Coronary artery (tissue), 2 donors: ENCODE measurements around the gene HS3ST5.

Source experiments
- DNase-seq: peaks from one replicate; pipeline ENCODE4 v3.0.0-alpha.2; 2017; ENCODE audit warnings: low spot score
- H3K27ac ChIP-seq, 2 donors: fragments of 200-600 bp; sonication (generic); one replicate each; pipeline ENCODE4 v1.5.1; 2016 to 2019
- H3K4me3 ChIP-seq: fragments of 200-600 bp; sonication (generic); 2 replicates; pipeline ENCODE4 v1.5.1; 2016; ENCODE audit warnings: mild to moderate bottlenecking, moderate library complexity
- CTCF ChIP-seq: fragments of 200-600 bp; sonication (generic); IDR thresholded peaks from one replicate; pipeline ENCODE4 v1.5.1; 2019; ENCODE audit warnings: antibody characterized with exemption

HS3ST5 gene

GRCh38 chr6:114179411-114179810 lies 163.4 kb downstream of the HS3ST5 start:
- no peak for DNase-seq
- no peak for TF ChIP-seq CTCF
- Histone ChIP-seq H3K4me3 (no peak overlapping the region), H3K27ac (no peak overlapping the region)

DNA sequence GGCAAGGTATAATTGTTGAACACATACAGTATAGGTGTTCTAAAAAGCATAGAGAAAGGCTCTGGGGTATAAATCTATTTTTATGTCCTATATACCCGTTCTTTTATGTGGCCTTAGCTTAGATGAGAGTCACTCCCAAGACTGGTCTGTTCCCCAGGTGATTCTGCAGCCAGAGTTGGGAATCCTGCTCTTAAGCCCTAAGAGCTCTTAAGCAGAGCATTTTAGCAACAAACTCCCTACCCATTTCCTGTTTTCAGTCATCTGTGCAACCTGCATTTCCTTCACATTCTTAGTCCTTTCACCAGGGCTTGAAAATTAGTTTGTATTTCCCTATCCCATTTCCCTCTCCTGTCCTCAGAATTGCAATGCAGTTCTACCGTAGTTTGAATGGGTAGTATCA lies 166.1 kb downstream of the HS3ST5 start:
- Histone ChIP-seq H3K27ac (no peak overlapping the region), H3K4me3 (no peak overlapping the region)
- no peak for TF ChIP-seq CTCF
- DNase-seq: no peak

- TF ChIP-seq CTCF: no peak
- Histone ChIP-seq H3K4me3 (no peak overlapping the region), H3K27ac (no peak overlapping the region)
- DNase-seq: no peak
Measured at GRCh38 chr6:114172576-114173260, 170.1 kb downstream of the HS3ST5 start.

GRCh38 chr6:114171473-114171872 lies 171.3 kb downstream of the HS3ST5 start:
- no peak for TF ChIP-seq CTCF

GRCh38 chr6:114170958-114171387 lies 171.8 kb downstream of the HS3ST5 start:
- no peak for TF ChIP-seq CTCF
- H3K4me3 ChIP-seq: no peak overlapping the region
- no peak for DNase-seq
- H3K27ac ChIP-seq: no peak overlapping the region

More at GRCh38 chr6:114171473-114171872, 171.3 kb downstream of the HS3ST5 start:
- no peak overlapping the region for H3K27ac ChIP-seq
- H3K4me3 ChIP-seq: no peak overlapping the region
- no peak for DNase-seq

- Histone ChIP-seq H3K27ac (no peak overlapping the region), H3K4me3 (no peak overlapping the region)
- no peak for DNase-seq
- TF ChIP-seq CTCF: no peak
Measured at GRCh38 chr6:114170372-114170771, 172.5 kb downstream of the HS3ST5 start.

- Histone ChIP-seq H3K4me3 (no peak overlapping the region), H3K27ac (no peak overlapping the region)
- DNase-seq: no peak
- no peak for TF ChIP-seq CTCF
Measured at GRCh38 chr6:114169763-114170162, 173.1 kb downstream of the HS3ST5 start.
